Rectal smooth muscle tissue (tissue), 1 donor: Measurements from ENCODE around the gene PRSS2.
"Not testable (repeated sequence)": the region's sequence is repeated elsewhere in the genome, so short reads cannot be mapped to it uniquely, and the experiment has no call there.

Experiments
- H3K27ac ChIP-seq: one replicate; pipeline ENCODE4 v1.7.0; 2013; ENCODE audit warnings: low read depth, low read length, inconsistent platforms
- H3K27me3 ChIP-seq: one replicate; pipeline ENCODE4 v1.7.0; 2013; ENCODE audit warnings: low read length; ENCODE audit not compliant: control insufficient read depth, insufficient read depth
- H3K36me3 ChIP-seq: one replicate; pipeline ENCODE4 v1.7.0; 2013; ENCODE audit warnings: low read length; ENCODE audit not compliant: control insufficient read depth, insufficient read depth
- H3K4me1 ChIP-seq: one replicate; pipeline ENCODE4 v1.7.0; 2013; ENCODE audit warnings: low read length; ENCODE audit not compliant: control insufficient read depth, insufficient read depth
- H3K4me3 ChIP-seq: one replicate; pipeline ENCODE4 v1.7.0; 2013; ENCODE audit warnings: low read length
- H3K9ac ChIP-seq: one replicate; pipeline ENCODE4 v1.7.0; 2013; ENCODE audit warnings: low read length

PRSS2 gene

GRCh38 chr7:142767451-142767850 lies 3.3 kb upstream of the PRSS2 start:
- H3K27me3 ChIP-seq: no peaks in the 10 kb centered on the region
- H3K27ac ChIP-seq: no peak overlapping the region
- H3K9ac ChIP-seq: no peak overlapping the region
- no peaks in the 10 kb centered on the region for H3K36me3 ChIP-seq
- no peak overlapping the region for H3K4me3 ChIP-seq
- no peaks in the 10 kb centered on the region for H3K4me1 ChIP-seq

DNA sequence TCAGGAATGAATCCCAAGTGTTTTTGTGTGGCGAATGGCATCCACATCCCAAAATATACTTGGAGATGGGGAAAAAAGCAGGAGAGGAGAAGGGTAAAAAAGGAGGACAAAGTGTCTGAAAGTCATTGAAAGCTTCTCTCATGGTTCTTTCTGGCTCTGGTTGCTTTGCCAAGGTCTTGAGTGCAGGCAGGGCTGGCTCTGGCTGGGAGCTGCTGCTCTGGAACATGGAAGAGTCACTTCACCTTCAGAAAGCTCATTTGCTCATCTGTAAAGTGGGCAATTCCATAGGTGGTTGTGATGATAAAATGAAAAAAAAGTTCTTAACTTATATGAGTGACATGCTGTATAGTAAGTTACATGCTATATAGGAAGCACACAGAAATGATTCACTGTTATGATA lies 2.9 kb upstream of the PRSS2 start:
- no peaks in the 10 kb centered on the region for H3K27me3 ChIP-seq
- no peak overlapping the region for H3K9ac ChIP-seq
- no peaks in the 10 kb centered on the region for H3K4me1 ChIP-seq
- H3K27ac ChIP-seq: no peak overlapping the region
- H3K36me3 ChIP-seq: no peaks in the 10 kb centered on the region
- no peak overlapping the region for H3K4me3 ChIP-seq

GRCh38 chr7:142768885-142769284 lies 1.9 kb upstream of the PRSS2 start:
- not testable (repeated sequence) for H3K27me3 ChIP-seq, H3K4me3 ChIP-seq, H3K4me1 ChIP-seq, H3K9ac ChIP-seq, H3K36me3 ChIP-seq, H3K27ac ChIP-seq

GRCh38 chr7:142771353-142771723 lies 568 bp downstream of the PRSS2 start:
- no peak overlapping the region for H3K27ac ChIP-seq
- H3K27me3 ChIP-seq: no peaks in the 10 kb centered on the region
- no peaks in the 10 kb centered on the region for H3K36me3 ChIP-seq

GRCh38 chr7:142772051-142772450 lies 1.3 kb downstream of the PRSS2 start:
- Histone ChIP-seq H3K4me3 (no peak overlapping the region), H3K27ac (no peak overlapping the region), H3K9ac (no peak overlapping the region), H3K27me3 (no peaks in the 10 kb centered on the region), H3K36me3 (no peaks in the 10 kb centered on the region), H3K4me1 (no peaks in the 10 kb centered on the region)

More at GRCh38 chr7:142771353-142771723, 568 bp downstream of the PRSS2 start:
- H3K4me1 ChIP-seq: no peaks in the 10 kb centered on the region
- no peak overlapping the region for H3K4me3 ChIP-seq
- H3K9ac ChIP-seq: no peak overlapping the region

DNA sequence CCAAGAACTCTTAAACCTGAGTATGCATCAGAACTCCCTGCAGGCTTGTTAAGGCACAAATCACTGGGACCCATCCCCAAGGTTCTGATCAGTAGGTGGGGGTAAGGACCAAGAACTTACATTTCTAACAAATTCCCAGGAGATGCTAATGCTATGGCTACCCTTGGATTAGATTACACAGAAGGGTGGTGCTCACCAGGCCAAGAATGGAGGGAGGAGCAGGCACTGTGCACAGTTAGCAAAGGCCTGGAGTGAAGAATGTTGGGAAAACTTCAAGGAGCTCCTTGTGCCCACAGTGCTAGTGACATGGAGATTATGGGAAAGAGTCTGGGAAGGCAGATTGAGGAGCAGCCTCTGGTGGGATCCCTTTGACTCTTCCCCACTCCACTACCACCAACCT lies 1.9 kb downstream of the PRSS2 start:
- Histone ChIP-seq H3K36me3 (no peaks in the 10 kb centered on the region), H3K4me1 (no peaks in the 10 kb centered on the region), H3K27ac (no peak overlapping the region), H3K9ac (no peak overlapping the region), H3K4me3 (no peak overlapping the region), H3K27me3 (no peaks in the 10 kb centered on the region)

DNA sequence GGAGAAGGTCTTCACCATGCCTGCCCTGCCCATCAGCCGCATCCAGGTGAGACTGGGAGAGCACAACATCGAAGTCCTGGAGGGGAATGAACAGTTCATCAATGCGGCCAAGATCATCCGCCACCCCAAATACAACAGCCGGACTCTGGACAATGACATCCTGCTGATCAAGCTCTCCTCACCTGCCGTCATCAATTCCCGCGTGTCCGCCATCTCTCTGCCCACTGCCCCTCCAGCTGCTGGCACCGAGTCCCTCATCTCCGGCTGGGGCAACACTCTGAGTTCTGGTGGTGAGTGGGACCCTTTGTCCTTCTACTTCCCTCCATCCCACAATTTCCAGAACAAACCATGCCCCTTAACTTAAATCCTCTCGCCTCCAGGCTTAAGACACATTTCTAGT lies 2.5 kb downstream of the PRSS2 start:
- H3K9ac ChIP-seq: no peak overlapping the region
- H3K4me3 ChIP-seq: no peak overlapping the region
- H3K36me3 ChIP-seq: no peaks in the 10 kb centered on the region
- H3K27me3 ChIP-seq: no peaks in the 10 kb centered on the region
- no peak overlapping the region for H3K27ac ChIP-seq
- H3K4me1 ChIP-seq: no peaks in the 10 kb centered on the region

DNA sequence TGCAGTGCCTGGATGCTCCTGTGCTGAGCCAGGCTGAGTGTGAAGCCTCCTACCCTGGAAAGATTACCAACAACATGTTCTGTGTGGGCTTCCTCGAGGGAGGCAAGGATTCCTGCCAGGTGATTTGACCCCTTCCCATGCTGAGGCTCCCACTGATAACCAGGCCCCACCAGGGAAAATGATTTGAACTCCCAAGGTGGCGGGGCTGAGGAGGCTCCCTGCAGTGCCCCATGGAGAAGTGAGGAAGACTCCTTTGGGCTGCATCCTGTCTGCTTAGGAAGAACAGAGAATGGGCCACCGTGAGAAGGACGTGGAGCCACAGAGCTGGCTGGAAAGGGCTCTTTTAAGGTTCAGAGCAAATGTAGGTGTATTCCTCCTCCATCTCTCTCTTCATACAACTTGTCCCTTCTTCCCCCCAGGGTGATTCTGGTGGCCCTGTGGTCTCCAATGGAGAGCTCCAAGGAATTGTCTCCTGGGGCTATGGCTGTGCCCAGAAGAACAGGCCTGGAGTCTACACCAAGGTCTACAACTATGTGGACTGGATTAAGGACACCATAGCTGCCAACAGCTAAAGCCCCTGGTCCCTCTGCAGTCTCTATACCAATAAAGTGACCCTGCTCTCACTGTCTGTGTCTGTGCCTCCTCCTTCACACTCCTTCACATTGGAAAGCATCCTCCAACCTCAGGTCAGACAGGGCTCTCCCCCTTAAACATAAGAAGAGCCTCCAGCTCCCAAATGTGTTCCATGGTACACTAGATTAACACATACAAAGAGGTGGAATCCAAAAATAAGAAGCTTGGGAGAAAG lies 3.4 kb downstream of the PRSS2 start:
- Histone ChIP-seq H3K9ac (no peak overlapping the region), H3K4me1 (no peaks in the 10 kb centered on the region), H3K27ac (no peak overlapping the region), H3K4me3 (no peak overlapping the region), H3K27me3 (no peaks in the 10 kb centered on the region), H3K36me3 (no peaks in the 10 kb centered on the region)

GRCh38 chr7:142774826-142775225 lies 4.1 kb downstream of the PRSS2 start:
- no peak overlapping the region for H3K27ac ChIP-seq

DNA sequence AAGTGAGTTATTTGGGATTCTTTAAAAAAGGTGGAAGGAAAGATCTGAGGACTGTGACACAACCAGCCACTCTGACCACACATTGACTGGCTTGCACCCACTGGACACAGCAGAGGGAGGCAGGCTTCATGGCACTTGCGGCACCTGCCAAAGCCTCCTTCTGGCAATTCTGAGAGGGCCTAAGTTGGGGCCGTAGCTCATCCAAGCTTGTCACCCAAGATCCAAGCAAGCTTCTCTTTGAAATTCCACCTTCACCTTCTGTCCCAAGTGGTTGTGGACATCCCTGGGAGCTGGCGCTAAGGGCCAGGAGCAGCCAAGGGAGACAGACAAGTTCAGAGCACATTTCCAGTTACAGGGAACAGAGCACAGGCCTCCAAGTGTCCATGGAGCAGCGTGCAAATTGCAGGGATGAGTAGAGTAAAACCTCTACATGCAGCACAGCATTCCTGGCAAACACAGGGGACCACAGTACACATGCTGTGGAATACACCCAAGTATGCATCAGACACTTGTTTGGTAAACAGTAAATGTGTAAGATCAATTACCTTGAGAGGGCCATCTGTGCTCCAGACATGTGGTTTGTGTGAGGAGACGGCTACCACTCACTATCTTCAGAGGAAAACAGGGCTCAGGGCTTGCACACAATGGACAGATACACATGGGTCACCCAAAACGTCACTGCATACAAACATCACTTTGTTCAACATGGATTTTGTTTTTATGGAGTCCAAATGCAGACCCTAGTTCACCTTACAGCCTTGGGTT lies 4.8 kb downstream of the PRSS2 start:
- H3K9ac ChIP-seq, H3K27ac ChIP-seq, H3K4me3 ChIP-seq, H3K27me3 ChIP-seq, H3K4me1 ChIP-seq, H3K36me3 ChIP-seq: not testable (repeated sequence)

More at GRCh38 chr7:142774826-142775225, 4.1 kb downstream of the PRSS2 start:
- Histone ChIP-seq H3K9ac (no peak overlapping the region), H3K27me3 (no peaks in the 10 kb centered on the region), H3K4me1 (no peaks in the 10 kb centered on the region), H3K4me3 (no peak overlapping the region), H3K36me3 (no peaks in the 10 kb centered on the region)

DNA sequence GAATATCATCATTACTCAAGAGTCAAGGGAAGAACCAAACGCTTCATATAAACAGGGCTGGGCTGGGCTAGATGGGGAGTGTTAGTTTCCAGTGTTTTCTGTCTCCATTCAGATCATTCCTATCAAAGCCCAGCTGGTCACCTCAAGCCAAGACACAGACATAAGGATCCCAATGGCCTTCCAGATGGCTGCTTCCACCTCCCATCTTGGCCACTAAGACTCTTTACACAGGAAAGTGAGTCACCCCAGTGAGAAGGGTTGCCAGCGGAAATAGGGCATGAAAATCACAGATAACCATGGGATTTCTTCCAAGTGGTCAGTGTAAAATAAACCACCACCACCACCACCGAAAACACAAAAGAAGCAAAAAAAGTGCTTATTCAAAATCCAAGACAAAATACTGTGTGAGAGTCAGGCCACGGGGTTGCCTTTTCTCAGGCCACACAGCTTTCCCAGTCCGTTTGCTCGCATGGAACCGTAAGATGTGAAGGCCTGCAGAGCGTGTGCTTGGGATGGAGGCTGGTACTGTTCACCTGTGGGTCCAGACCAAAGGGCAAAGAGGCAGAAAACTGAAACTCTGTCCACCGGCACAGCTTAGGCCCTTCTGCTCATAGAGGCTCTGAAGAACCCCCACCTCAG lies 5.6 kb downstream of the PRSS2 start:
- H3K36me3 ChIP-seq: no peaks in the 10 kb centered on the region
- H3K4me1 ChIP-seq: no peaks in the 10 kb centered on the region
- H3K4me3 ChIP-seq: no peak overlapping the region
- no peak overlapping the region for H3K9ac ChIP-seq
- H3K27me3 ChIP-seq: no peaks in the 10 kb centered on the region
- H3K27ac ChIP-seq: no peak overlapping the region

- H3K4me3 ChIP-seq, H3K36me3 ChIP-seq, H3K27ac ChIP-seq, H3K4me1 ChIP-seq, H3K9ac ChIP-seq, H3K27me3 ChIP-seq: not testable (repeated sequence)
Observed at GRCh38 chr7:142776845-142777225, 6.1 kb downstream of the PRSS2 start.
